Neural cell (in vitro differentiated cells): ENCODE measurements around the gene TSPAN4. TPM values are rescaled to one million over a fixed set of nuclear protein-coding genes. Genes with fewer than 3 reads are reported as not detected.

Experiments
- H2AFZ ChIP-seq: fragments of 200-600, 300-800 bp; sonication (generic), shearing (Covaris generic); 2 replicates; pipeline ENCODE4 v1.6.0; 2014; ENCODE audit warnings: low read depth, mild to moderate bottlenecking, antibody characterized with exemption, low read length, moderate library complexity
- H3F3A ChIP-seq: fragments of 200-600 bp; shearing (Covaris generic); 2 replicates; pipeline ENCODE4 v1.6.1; 2016; ENCODE audit warnings: mild to moderate bottlenecking, moderate library complexity, mixed read lengths, antibody characterized with exemption, low read length; ENCODE audit not compliant: insufficient read depth, poor library complexity, severe bottlenecking
- H3K27ac ChIP-seq: fragments of 200-600, 300-800 bp; sonication (generic), shearing (Covaris generic); 2 replicates; pipeline ENCODE4 v1.5.1; 2014; ENCODE audit warnings: mild to moderate bottlenecking, low read length, moderate library complexity
- H3K27me3 ChIP-seq: fragments of 300-800, 200-600 bp; sonication (generic), shearing (Covaris generic); 2 replicates; pipeline ENCODE4 v1.6.0; 2014; ENCODE audit warnings: mild to moderate bottlenecking, low read depth, low read length, moderate library complexity; ENCODE audit not compliant: insufficient read depth
- H3K36me3 ChIP-seq: fragments of 300-800, 200-600 bp; sonication (generic), shearing (Covaris generic); 2 replicates; pipeline ENCODE4 v1.5.1; 2014; ENCODE audit warnings: mild to moderate bottlenecking, antibody characterized with exemption, low read length, moderate library complexity; ENCODE audit not compliant: insufficient read depth
- H3K4me2 ChIP-seq: fragments of 300-800, 200-600 bp; sonication (generic), shearing (Covaris generic); 2 replicates; pipeline ENCODE4 v1.6.0; 2014; ENCODE audit warnings: mild to moderate bottlenecking, low read length
- H3K4me3 ChIP-seq: fragments of 300-800, 200-600 bp; sonication (generic), shearing (Covaris generic); 2 replicates; pipeline ENCODE4 v1.5.1; 2014; ENCODE audit warnings: mild to moderate bottlenecking, low read length, moderate library complexity
- H3K79me2 ChIP-seq: fragments of 200-600 bp; shearing (Covaris generic); replicated peaks from 2 replicates; pipeline ENCODE4 v1.6.0; 2014; ENCODE audit warnings: mild to moderate bottlenecking, low read length, moderate library complexity; ENCODE audit not compliant: insufficient read depth
- H3K9ac ChIP-seq: fragments of 300-800, 200-600 bp; sonication (generic), shearing (Covaris generic); 2 replicates; pipeline ENCODE4 v1.6.1; 2016; ENCODE audit warnings: mild to moderate bottlenecking, low read length, mixed read lengths
- H3K9me2 ChIP-seq: fragments of 200-600 bp; shearing (Covaris generic); 2 replicates; pipeline ENCODE4 v1.6.1; 2016; ENCODE audit warnings: mild to moderate bottlenecking, low read length, mixed read lengths; ENCODE audit not compliant: insufficient read depth
- H3K9me3 ChIP-seq: fragments of 200-600, 300-800 bp; sonication (generic), shearing (Covaris generic); 2 replicates; pipeline ENCODE4 v1.6.1; 2016; ENCODE audit warnings: mild to moderate bottlenecking, mixed run types, low read length, moderate library complexity, mixed read lengths
- H4K20me1 ChIP-seq: fragments of 200-600 bp; shearing (Covaris generic); 2 replicates; pipeline ENCODE4 v1.6.1; 2016; ENCODE audit warnings: mild to moderate bottlenecking, mixed run types; ENCODE audit not compliant: insufficient read depth
- EP300 ChIP-seq: fragments of 450-650 bp; conservative IDR thresholded peaks from 2 replicates; pipeline ENCODE4 v1.6.1; 2014; ENCODE audit warnings: antibody characterized with exemption, mild to moderate bottlenecking, moderate library complexity; ENCODE audit not compliant: poor library complexity, severe bottlenecking
- EZH2 ChIP-seq: fragments of 200-600, 300-800 bp; shearing (Covaris generic), sonication (generic); IDR thresholded peaks from 2 replicates; pipeline ENCODE4 v1.6.1; 2014; ENCODE audit warnings: antibody characterized with exemption, low read length, borderline replicate concordance, mild to moderate bottlenecking; ENCODE audit not compliant: insufficient read depth, poor library complexity, severe bottlenecking
- MXI1 ChIP-seq: fragments of 450-650 bp; conservative IDR thresholded peaks from 2 replicates; pipeline ENCODE4 v1.6.1; 2014; ENCODE audit warnings: antibody characterized with exemption, mild to moderate bottlenecking; ENCODE audit not compliant: poor library complexity, severe bottlenecking
- POLR2AphosphoS5 ChIP-seq: IDR thresholded peaks from 2 replicates; pipeline ENCODE4 v1.6.1; 2012
- RAD21 ChIP-seq: fragments of 450-650 bp; conservative IDR thresholded peaks from 2 replicates; pipeline ENCODE4 v1.6.1; 2014; ENCODE audit warnings: antibody characterized with exemption, mild to moderate bottlenecking, moderate library complexity
- SMC3 ChIP-seq: fragments of 450-650 bp; conservative IDR thresholded peaks from 2 replicates; pipeline ENCODE4 v1.6.1; 2014; ENCODE audit warnings: antibody characterized with exemption, mild to moderate bottlenecking, moderate library complexity; ENCODE audit not compliant: poor library complexity
- polyA plus RNA-seq: library from polyadenylated mRNA; depleted of rRNA; stranded (reverse); fragments of >200 nt; gene quantifications from 2 replicates; pipeline ENCODE4 v1.2.3, GENCODE V29; 2014
- TF ChIP-seq, protein P1 (sequence below): IDR thresholded peaks from 2 replicates; pipeline ENCODE4 v1.6.1; 2012; ENCODE audit warnings: borderline replicate concordance
- TF ChIP-seq, protein P2 (sequence below): fragments of 450-650 bp; IDR thresholded peaks from 2 replicates; pipeline ENCODE4 v1.5.1; 2014; ENCODE audit warnings: antibody characterized with exemption, mild to moderate bottlenecking, moderate library complexity; ENCODE audit not compliant: poor library complexity, severe bottlenecking

Gene TSPAN4
- polyA plus RNA-seq, 1 donor from 2014 or later: 68.1 TPM

DNA sequence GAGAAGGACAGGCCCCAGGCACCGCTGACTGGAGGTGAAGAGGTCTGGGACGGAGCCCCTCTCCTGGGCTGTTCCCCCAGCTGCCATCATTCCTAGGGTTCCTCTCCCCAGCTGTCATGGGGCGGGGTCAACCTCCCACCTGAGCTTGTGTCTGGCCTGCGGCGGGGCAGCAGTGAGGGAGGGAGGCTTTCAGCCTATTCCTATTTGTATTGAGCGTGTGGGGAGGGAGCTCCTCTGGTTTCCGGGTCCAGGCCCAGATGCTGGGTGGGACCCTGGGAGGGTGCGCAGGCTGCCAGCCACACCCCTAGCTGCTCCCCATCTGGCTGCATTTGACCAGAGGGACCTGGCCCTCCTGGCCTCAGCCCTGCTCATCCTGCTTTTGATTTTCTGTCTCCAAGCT, 13.7 kb downstream of the TSPAN4 start:
- no peaks in the 10 kb centered on the region for H3K9me3 ChIP-seq
- no peaks in the 10 kb centered on the region for H3F3A ChIP-seq
- no peak overlapping the region for H2AFZ ChIP-seq
- peak overlapping the region; percentile 23 for H3K9ac ChIP-seq
- TF ChIP-seq SMC3 (no peak), EZH2 (no peak), POLR2AphosphoS5 (no peak), MXI1 (no peak)
- TF ChIP-seq, protein P1, sequence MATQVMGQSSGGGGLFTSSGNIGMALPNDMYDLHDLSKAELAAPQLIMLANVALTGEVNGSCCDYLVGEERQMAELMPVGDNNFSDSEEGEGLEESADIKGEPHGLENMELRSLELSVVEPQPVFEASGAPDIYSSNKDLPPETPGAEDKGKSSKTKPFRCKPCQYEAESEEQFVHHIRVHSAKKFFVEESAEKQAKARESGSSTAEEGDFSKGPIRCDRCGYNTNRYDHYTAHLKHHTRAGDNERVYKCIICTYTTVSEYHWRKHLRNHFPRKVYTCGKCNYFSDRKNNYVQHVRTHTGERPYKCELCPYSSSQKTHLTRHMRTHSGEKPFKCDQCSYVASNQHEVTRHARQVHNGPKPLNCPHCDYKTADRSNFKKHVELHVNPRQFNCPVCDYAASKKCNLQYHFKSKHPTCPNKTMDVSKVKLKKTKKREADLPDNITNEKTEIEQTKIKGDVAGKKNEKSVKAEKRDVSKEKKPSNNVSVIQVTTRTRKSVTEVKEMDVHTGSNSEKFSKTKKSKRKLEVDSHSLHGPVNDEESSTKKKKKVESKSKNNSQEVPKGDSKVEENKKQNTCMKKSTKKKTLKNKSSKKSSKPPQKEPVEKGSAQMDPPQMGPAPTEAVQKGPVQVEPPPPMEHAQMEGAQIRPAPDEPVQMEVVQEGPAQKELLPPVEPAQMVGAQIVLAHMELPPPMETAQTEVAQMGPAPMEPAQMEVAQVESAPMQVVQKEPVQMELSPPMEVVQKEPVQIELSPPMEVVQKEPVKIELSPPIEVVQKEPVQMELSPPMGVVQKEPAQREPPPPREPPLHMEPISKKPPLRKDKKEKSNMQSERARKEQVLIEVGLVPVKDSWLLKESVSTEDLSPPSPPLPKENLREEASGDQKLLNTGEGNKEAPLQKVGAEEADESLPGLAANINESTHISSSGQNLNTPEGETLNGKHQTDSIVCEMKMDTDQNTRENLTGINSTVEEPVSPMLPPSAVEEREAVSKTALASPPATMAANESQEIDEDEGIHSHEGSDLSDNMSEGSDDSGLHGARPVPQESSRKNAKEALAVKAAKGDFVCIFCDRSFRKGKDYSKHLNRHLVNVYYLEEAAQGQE: no peak
- TF ChIP-seq, protein P2, sequence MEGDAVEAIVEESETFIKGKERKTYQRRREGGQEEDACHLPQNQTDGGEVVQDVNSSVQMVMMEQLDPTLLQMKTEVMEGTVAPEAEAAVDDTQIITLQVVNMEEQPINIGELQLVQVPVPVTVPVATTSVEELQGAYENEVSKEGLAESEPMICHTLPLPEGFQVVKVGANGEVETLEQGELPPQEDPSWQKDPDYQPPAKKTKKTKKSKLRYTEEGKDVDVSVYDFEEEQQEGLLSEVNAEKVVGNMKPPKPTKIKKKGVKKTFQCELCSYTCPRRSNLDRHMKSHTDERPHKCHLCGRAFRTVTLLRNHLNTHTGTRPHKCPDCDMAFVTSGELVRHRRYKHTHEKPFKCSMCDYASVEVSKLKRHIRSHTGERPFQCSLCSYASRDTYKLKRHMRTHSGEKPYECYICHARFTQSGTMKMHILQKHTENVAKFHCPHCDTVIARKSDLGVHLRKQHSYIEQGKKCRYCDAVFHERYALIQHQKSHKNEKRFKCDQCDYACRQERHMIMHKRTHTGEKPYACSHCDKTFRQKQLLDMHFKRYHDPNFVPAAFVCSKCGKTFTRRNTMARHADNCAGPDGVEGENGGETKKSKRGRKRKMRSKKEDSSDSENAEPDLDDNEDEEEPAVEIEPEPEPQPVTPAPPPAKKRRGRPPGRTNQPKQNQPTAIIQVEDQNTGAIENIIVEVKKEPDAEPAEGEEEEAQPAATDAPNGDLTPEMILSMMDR: no peak
- no peaks in the 10 kb centered on the region for H4K20me1 ChIP-seq
- no peaks in the 10 kb centered on the region for H3K9me2 ChIP-seq
- peak overlapping the region; percentile 28 for H3K27ac ChIP-seq
- no peak overlapping the region for H3K4me2 ChIP-seq
- H3K36me3 ChIP-seq: no peaks in the 10 kb centered on the region
- H3K79me2 ChIP-seq: no peaks in the 10 kb centered on the region
- no peaks in the 10 kb centered on the region for H3K27me3 ChIP-seq
- H3K4me3 ChIP-seq: peak overlapping the region; percentile 30

- Histone ChIP-seq H3F3A (no peaks in the 10 kb centered on the region), H4K20me1 (no peaks in the 10 kb centered on the region), H2AFZ (no peak overlapping the region), H3K4me2 (no peak overlapping the region), H3K4me3 (no peak overlapping the region), H3K36me3 (no peaks in the 10 kb centered on the region), H3K27ac (no peak overlapping the region), H3K9ac (no peak overlapping the region), H3K9me3 (no peaks in the 10 kb centered on the region), H3K79me2 (no peaks in the 10 kb centered on the region), H3K27me3 (no peaks in the 10 kb centered on the region), H3K9me2 (no peaks in the 10 kb centered on the region)
- TF ChIP-seq, protein P1: no peak
- TF ChIP-seq EP300: no peak
- no peak for TF ChIP-seq RAD21
- TF ChIP-seq MXI1: no peak
These were observed 15.6 kb downstream of the TSPAN4 start for GRCh38 chr11:858053-858761.
